Pancreas (tissue), 10 donors: Measurements from ENCODE around the gene GRWD1. TPM values are rescaled to one million over a fixed set of nuclear protein-coding genes. Genes with fewer than 3 reads are reported as not detected.
A peak's percentile ranks its signal among the peaks of the same experiment; 100 is the strongest.
"Not testable (repeated sequence)": the region's sequence is repeated elsewhere in the genome, so short reads cannot be mapped to it uniquely, and the experiment has no call there.

Source experiments
- ATAC-seq, 4 donors: fragments of 200-7000 bp; cut with Tn5 transposase; one replicate each; pipeline versions ENCODE4 v1.8.0 to v1.9.1; 2020; ENCODE audit warnings: mild to moderate bottlenecking in 4 of 4, moderate library complexity in 4 of 4
- DNase-seq, 6 donors: peaks; one replicate each; pipeline ENCODE4 v3.0.0-alpha.2; 2020
- FAIRE-seq: peaks from 2 replicates; lab custom pipeline; 2012; peaks lifted over from hg19 to GRCh38; lab: Jason Lieb, UNC
- H3K27ac ChIP-seq, 4 donors: fragments of 200-600 bp; sonication (generic); 1 replicate in 3 of 4; 2 replicates in 1 of 4; pipeline versions ENCODE4 v1.5.0 to v1.8.0; 2020
- H3K27me3 ChIP-seq, 4 donors: fragments of 200-600 bp; one replicate each; pipeline ENCODE4 v1.8.0; 2021
- H3K36me3 ChIP-seq, 3 donors: fragments of 200-600 bp; sonication (generic) in 1 of 3; one replicate each; pipeline versions ENCODE4 v1.5.0 to v1.8.0; 2020 to 2021
- H3K4me1 ChIP-seq, 3 donors: fragments of 200-600 bp; one replicate each; pipeline ENCODE4 v1.8.0; 2021
- H3K4me3 ChIP-seq, 4 donors: fragments of 200-600 bp; sonication (generic) in 2 of 4; one replicate each; pipeline versions ENCODE4 v1.5.0 to v1.8.0; 2020 to 2021
- H3K9me3 ChIP-seq, 4 donors: fragments of 200-600 bp; one replicate each; pipeline ENCODE4 v1.8.0; 2021
- WGBS, 2 donors: extraction: QIAGEN DNeasy Blood & Tissue Kit; methylation state at CpG; one replicate each; pipeline ENCODE4 v1.1.7; 2013; 5-methylcytosine and 5-hydroxymethylcytosine counted together
- intact Hi-C, 3 donors: fragments of 100-400 bp; cut with DNase I; formaldehyde crosslinking; loops; one replicate each; pipeline versions ENCODE4 v1.11.1 to v1.14.2; 2022
- polyA plus RNA-seq, 2 donors: library from polyadenylated mRNA; stranded (reverse); fragments of 200-250 nt; gene quantifications; one replicate each; pipeline ENCODE4 v1.2.3, GENCODE V29; 2013
- total RNA-seq, 6 donors: library from RNA; stranded (reverse); fragmentation: NEBNext Ultra II Directional in 4 of 6; extraction: Animal tissue kit (Norgen Biotek cat#: 25700) in 4 of 6; gene quantifications; one replicate each; pipeline versions ENCODE4 v1.2.1 to v1.2.4, GENCODE V29; 2021 to 2023
- TF ChIP-seq, protein P1 (sequence below), 4 donors: fragments of 200-600 bp; sonication (generic) in 3 of 4; IDR thresholded peaks; one replicate each; pipeline versions ENCODE4 v1.5.0 to v1.8.0; 2021; ENCODE audit warnings: antibody characterized with exemption in 4 of 4
- donor health status: healthy with polysubstance abuse.
- donor health status: DM: no; HTN: no; CAD: no; lungs with moderate emphysema.
- donor health status: DM: no; HTN: no; CAD: no.
- donor health status: control.
- donor health status: control.
- donor health status: Bipolar disorder and iron deficiency.
- donor health status: DM: yes; HTN: yes; CAD: no.
- donor health status: DM: no; HTN: no; CAD: no.
- donor health status: DM: no; HTN: no; CAD: no.
- donor health status: DM: yes; HTN: yes; CAD: no.

The GRWD1 gene
- total and polyA plus RNA-seq, 8 donors: 8.6 to 23.1 (median 16.2) TPM

DNA sequence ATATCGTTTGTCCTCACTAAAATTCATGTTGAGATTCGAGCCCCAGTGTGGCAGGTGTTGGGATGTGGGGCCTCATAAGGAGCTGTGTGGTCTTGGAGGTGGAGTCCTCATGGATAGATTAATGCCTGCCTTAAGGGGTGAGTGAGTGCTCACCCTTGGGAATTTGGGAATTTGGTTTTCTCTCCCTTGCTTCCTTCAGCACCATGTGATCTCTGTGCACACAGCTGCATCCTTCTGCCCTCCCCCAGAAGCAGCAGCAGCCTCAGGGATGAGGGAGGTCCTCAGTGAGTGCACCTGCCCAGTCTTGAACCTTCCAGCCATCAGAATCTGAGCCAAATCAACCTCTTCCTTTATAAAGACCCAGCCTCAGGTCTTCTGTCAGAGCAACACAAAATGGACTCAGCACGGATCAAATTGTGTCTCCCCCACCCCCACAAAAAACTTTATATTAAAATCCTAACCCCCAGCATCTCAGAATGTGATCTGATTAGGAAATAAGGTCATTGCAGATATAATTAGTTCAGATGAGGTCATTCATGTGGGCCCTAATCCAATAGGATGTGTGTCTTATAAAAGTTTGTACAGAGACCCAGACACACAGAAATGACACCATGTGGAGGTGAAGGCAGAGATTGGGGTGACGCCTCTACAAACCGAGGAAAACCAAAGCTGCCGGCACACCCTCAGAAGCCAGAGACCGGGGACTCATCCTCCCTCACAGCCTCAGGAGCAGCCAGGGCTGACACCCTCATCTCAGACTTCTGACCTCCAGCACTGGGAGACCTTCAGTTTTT, 36.3 kb downstream of the GRWD1 start:
- intact Hi-C loops: no loop called here
- TF ChIP-seq, protein P1, sequence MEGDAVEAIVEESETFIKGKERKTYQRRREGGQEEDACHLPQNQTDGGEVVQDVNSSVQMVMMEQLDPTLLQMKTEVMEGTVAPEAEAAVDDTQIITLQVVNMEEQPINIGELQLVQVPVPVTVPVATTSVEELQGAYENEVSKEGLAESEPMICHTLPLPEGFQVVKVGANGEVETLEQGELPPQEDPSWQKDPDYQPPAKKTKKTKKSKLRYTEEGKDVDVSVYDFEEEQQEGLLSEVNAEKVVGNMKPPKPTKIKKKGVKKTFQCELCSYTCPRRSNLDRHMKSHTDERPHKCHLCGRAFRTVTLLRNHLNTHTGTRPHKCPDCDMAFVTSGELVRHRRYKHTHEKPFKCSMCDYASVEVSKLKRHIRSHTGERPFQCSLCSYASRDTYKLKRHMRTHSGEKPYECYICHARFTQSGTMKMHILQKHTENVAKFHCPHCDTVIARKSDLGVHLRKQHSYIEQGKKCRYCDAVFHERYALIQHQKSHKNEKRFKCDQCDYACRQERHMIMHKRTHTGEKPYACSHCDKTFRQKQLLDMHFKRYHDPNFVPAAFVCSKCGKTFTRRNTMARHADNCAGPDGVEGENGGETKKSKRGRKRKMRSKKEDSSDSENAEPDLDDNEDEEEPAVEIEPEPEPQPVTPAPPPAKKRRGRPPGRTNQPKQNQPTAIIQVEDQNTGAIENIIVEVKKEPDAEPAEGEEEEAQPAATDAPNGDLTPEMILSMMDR (IDR thresholded peaks at IDR 0.05): no peak
- DNase-seq (no peak), FAIRE-seq (no peak), ATAC-seq (no peak)
- no peak overlapping the region for H3K4me3 ChIP-seq
- no peak overlapping the region for H3K27ac ChIP-seq
- H3K9me3 ChIP-seq: no peaks in the 10 kb centered on the region
- H3K36me3 ChIP-seq: peaks cover 0 to 4% (median 0%) of the 10 kb centered on the region in 3 donors
- WGBS, 2 donors: 74 to 79% methylated on average over 7 of the region's 7 CpGs
- H3K4me1 ChIP-seq: peaks cover 0 to 6% (median 3%) of the 10 kb centered on the region in 3 donors
- H3K27me3 ChIP-seq: no peaks in the 10 kb centered on the region

DNA sequence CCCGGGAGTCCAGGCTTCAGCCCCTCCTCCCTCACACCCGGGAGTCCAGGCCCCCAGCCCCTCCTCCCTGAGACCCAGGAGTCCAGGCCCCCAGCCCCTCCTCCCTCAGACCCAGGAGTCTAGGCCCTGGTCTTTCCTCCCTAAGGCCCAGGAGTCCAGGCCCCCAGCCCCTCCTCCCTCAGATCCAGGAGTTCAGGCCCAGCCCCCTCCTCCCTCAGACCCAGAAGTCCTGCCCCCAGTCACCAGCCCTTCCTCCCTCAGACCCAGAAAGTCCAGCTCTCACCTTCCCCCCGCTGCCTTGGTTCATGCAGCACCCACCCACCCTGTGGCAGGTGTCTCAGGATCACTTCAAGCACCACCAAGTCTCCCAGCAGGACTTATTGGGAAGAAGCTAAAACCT, 37.5 kb downstream of the GRWD1 start:
- H3K36me3 ChIP-seq: no peaks in the 10 kb centered on the region
- no peaks in the 10 kb centered on the region for H3K9me3 ChIP-seq
- no peaks in the 10 kb centered on the region for H3K27me3 ChIP-seq
- DNase-seq: peak in 1 of 6 donors; percentile 55
- no peak for FAIRE-seq
- peaks cover 0 to 8% (median 3%) of the 10 kb centered on the region in 3 donors for H3K4me1 ChIP-seq
- no peak overlapping the region for H3K4me3 ChIP-seq
- no peak for ATAC-seq
- TF ChIP-seq, protein P1 (IDR thresholded peaks at IDR 0.05): no peak
- WGBS, 2 donors: 39 to 50% methylated on average over 2 to 3 of the region's 3 CpGs
- intact Hi-C loops: no loop called here
- H3K27ac ChIP-seq: no peak overlapping the region

- FAIRE-seq (no peak), DNase-seq (no peak), ATAC-seq (no peak)
- Histone ChIP-seq H3K4me3 (no peak overlapping the region), H3K36me3 (no peaks in the 10 kb centered on the region), H3K27me3 (no peaks in the 10 kb centered on the region), H3K4me1 (peaks cover 0 to 8% (median 3%) of the 10 kb centered on the region in 3 donors), H3K27ac (no peak overlapping the region), H3K9me3 (no peaks in the 10 kb centered on the region)
- WGBS, 2 donors: 70 to 86% methylated on average over 16 of the region's 16 CpGs
- TF ChIP-seq, protein P1 (IDR thresholded peaks at IDR 0.05): no peak
- intact Hi-C loops: no loop called here
Observed at GRCh38 chr19:48484247-48484893, 38.6 kb downstream of the GRWD1 start.

GRCh38 chr19:48484931-48485612, 39.3 kb downstream of the GRWD1 start:
- Histone ChIP-seq H3K4me3 (no peak overlapping the region), H3K27me3 (no peaks in the 10 kb centered on the region), H3K36me3 (no peaks in the 10 kb centered on the region), H3K4me1 (peaks cover 0 to 8% (median 3%) of the 10 kb centered on the region in 3 donors), H3K9me3 (no peaks in the 10 kb centered on the region), H3K27ac (no peak overlapping the region)
- WGBS, 2 donors: 74 to 87% methylated on average over 35 to 36 of the region's 37 CpGs
- no peak for FAIRE-seq
- ATAC-seq: no peak
- TF ChIP-seq, protein P1 (IDR thresholded peaks at IDR 0.05): no peak
- peak in 1 of 6 donors; percentile 52 for DNase-seq
- intact Hi-C loops: loop anchor here in 1 of 3 donors (5.0 kb wide), 1 partner anchor 102 kb away; no protein-coding TSS in a partner anchor

GRCh38 chr19:48486706-48487105, 40.9 kb downstream of the GRWD1 start:
- not testable (repeated sequence) for DNase-seq, ATAC-seq

More at GRCh38 chr19:48486706-48487105, 40.9 kb downstream of the GRWD1 start:
- H3K27me3 ChIP-seq, H3K4me1 ChIP-seq, FAIRE-seq, H3K9me3 ChIP-seq, H3K27ac ChIP-seq, H3K36me3 ChIP-seq, H3K4me3 ChIP-seq: not testable (repeated sequence)
- 79 to 81% methylated on average over 10 of the region's 10 CpGs for WGBS, 2 donors
- intact Hi-C loops: loop anchor here in 1 of 3 donors (5.0 kb wide), 1 partner anchor 101 kb away; no protein-coding TSS in a partner anchor
